Activated CD4-positive, alpha-beta memory T cell treated with anti-CD3 and anti-CD28 coated beads for 36 hours (primary cell): ENCODE measurements around the gene KIFC3. TPM values are rescaled to one million over a fixed set of nuclear protein-coding genes. Genes with fewer than 3 reads are reported as not detected.

Experiments used
- CTCF ChIA-PET: fragments of 350-600 bp; sonication (Branson Sonifier 250); formaldehyde crosslinking; loops from one replicate; lab custom pipeline; 2021; ENCODE audit warnings: antibody characterized with exemption, inconsistent platforms; lab: Charles Lee
- POLR2A ChIA-PET: fragments of 350-600 bp; sonication (Branson Sonifier 250); formaldehyde crosslinking; loops from one replicate; lab custom pipeline; 2021; ENCODE audit warnings: antibody characterized with exemption; lab: Charles Lee
- DNase-seq: peaks from one replicate; pipeline ENCODE4 v3.0.0-alpha.2; 2020
- H3K27ac Mint-ChIP-seq: one replicate; pipeline ENCODE4 v1.8.0; 2021; ENCODE audit warnings: mixed read lengths
- H3K27me3 Mint-ChIP-seq: one replicate; pipeline ENCODE4 v1.8.0; 2021; ENCODE audit warnings: mixed read lengths
- H3K36me3 Mint-ChIP-seq: one replicate; pipeline ENCODE4 v1.8.0; 2021; ENCODE audit warnings: mixed read lengths
- H3K4me1 Mint-ChIP-seq: one replicate; pipeline ENCODE4 v1.8.0; 2021; ENCODE audit warnings: low read depth, mixed read lengths
- H3K4me3 Mint-ChIP-seq: one replicate; pipeline ENCODE4 v1.8.0; 2021; ENCODE audit warnings: mild to moderate bottlenecking, mixed read lengths
- H3K9me3 Mint-ChIP-seq: one replicate; pipeline ENCODE4 v1.8.0; 2021; ENCODE audit warnings: mixed read lengths
- intact Hi-C: fragments of 100-400 bp; cut with micrococcal nuclease; formaldehyde crosslinking; loops from one replicate; pipeline ENCODE4 v1.15.1; 2023
- total RNA-seq, 2 experiments: library from RNA; stranded (reverse); gene quantifications; one replicate each; pipeline ENCODE4 v1.2.3, GENCODE V29; 2021

The KIFC3 gene
- total RNA-seq, 2 experiments from 2014 or later = 0.83 to 1.3 TPM

DNA sequence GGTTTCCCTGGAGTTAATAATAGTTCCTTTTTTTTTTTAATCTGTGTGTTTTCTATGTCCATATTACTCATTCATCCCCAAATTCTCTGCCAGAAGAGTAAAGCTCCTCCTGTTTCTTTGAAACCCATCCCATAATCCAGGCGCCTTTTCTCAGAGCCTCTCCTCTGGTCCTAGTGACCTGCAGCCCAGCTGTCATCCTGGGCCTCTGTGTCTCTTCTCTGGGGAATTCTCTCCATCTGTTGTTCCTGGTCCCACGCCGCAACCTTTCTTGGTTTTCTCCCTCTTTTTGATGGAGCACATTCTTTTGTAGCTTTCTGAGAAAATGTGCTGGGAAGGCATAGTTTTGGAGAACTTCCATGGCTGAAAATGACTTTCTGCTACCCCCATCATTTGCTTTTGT is 56.5 kb downstream of the KIFC3 start:
- intact Hi-C loops = no loop called here
- H3K4me3 Mint-ChIP-seq = no peak overlapping the region
- H3K27me3 Mint-ChIP-seq = no peaks in the 10 kb centered on the region
- H3K4me1 Mint-ChIP-seq = no peaks in the 10 kb centered on the region
- H3K9me3 Mint-ChIP-seq = no peaks in the 10 kb centered on the region
- H3K36me3 Mint-ChIP-seq = no peaks in the 10 kb centered on the region
- ChIA-PET CTCF (interaction anchor here (0.7 kb wide), 1 partner anchor 256 kb away, joined by 4 read pairs; no protein-coding TSS in a partner anchor), POLR2A (interaction anchor here (1.1 kb wide), 1 partner anchor 299 kb away, joined by 4 read pairs; the partner anchor contains the start of genes CIAPIN1 and COQ9)
- H3K27ac Mint-ChIP-seq = no peak overlapping the region
- DNase-seq = no peak

DNA sequence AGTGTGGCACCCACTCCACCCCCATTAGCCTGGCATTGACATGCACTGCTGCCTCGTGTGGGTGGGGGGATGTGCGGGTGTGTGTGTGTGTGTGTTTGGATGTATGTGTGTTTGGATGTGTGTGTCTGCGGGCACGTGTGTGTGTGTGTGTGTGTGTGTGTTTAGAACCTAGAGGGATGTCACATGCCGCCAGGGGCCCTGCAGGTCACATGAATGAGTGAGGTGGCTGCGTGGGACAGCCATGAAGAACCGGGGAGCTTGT is 57.7 kb downstream of the KIFC3 start:
- H3K4me1 Mint-ChIP-seq = no peaks in the 10 kb centered on the region
- intact Hi-C loops = no loop called here

DNA sequence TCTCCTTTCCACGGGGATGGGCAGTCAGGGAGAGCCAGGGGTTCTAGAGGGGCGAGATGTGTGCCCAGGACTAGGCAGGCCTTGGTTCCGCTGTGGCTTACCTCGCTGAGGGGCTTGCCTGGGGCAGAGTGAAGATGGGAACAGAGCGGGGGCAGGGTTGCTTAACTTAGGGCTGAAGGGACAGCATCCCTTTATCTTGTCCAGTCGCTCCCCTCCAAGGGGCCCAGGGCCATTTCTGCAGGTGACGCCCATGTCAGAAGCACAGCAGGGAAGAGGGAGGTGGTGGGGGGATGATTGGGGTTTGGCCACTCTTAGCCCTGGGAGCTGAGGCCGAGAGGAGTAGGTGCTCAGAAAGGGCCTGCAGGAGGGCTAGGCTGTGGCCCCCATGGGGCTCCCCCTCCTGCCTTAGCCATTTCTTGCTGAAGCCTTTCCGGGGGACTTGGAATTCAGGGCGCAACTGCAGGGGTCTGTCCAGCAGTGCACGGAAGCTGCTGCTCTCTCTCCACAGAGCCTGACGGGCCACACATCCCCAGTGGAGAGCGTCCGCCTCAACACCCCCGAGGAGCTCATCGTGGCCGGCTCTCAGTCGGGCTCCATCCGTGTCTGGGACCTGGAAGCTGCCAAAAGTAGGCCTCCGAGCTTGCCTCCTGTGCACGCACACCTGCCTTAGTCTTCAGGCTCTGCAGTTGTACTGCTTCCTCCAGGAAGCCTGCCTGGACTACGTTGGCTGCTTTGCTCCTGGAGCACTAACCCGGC is 58.2 kb downstream of the KIFC3 start:
- POLR2A ChIA-PET = no interaction called here
- Mint-ChIP-seq H3K4me3 (no peak overlapping the region), H3K27me3 (no peaks in the 10 kb centered on the region), H3K36me3 (no peaks in the 10 kb centered on the region), H3K9me3 (no peaks in the 10 kb centered on the region), H3K4me1 (no peaks in the 10 kb centered on the region), H3K27ac (no peak overlapping the region)
- intact Hi-C loops = no loop called here
- CTCF ChIA-PET = no interaction called here
- DNase-seq = no peak

More for the DNA sequence above, 57.7 kb downstream of the KIFC3 start:
- no peak for DNase-seq
- Mint-ChIP-seq H3K36me3 (no peaks in the 10 kb centered on the region), H3K27ac (no peak overlapping the region), H3K4me3 (no peak overlapping the region), H3K27me3 (no peaks in the 10 kb centered on the region), H3K9me3 (no peaks in the 10 kb centered on the region)
- CTCF ChIA-PET = no interaction called here
- POLR2A ChIA-PET = no interaction called here

DNA sequence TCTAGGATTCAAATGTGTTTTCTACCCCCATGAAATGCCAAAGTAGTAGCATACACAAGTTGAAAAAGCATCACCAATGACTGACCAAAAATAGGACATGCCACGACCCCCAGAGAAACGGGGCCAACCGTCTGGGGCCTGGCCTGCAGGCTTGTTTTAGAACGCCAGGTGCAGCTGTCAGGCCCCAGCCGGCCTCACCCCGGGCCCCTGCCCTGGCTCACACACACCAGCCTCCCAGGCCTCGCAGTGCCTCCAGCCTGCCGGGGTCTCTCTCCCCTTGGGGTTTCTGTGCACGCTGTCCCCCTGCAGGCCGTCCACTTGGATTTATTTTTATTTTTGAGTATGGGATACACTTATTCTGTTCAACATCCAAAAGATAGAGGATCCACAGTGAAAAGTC is 58.8 kb downstream of the KIFC3 start:
- Mint-ChIP-seq H3K9me3 (no peaks in the 10 kb centered on the region), H3K27ac (no peak overlapping the region), H3K4me3 (no peak overlapping the region), H3K27me3 (no peaks in the 10 kb centered on the region), H3K4me1 (no peaks in the 10 kb centered on the region), H3K36me3 (no peaks in the 10 kb centered on the region)
- DNase-seq = no peak
- intact Hi-C loops = no loop called here
- ChIA-PET POLR2A (no interaction called here), CTCF (no interaction called here)

GRCh38 chr16:57742543-57742942 is 59.7 kb downstream of the KIFC3 start:
- H3K27me3 Mint-ChIP-seq = no peaks in the 10 kb centered on the region
- ChIA-PET CTCF (interaction anchor here (1.2 kb wide), 1 partner anchor 15 kb away, joined by 7 read pairs; no protein-coding TSS in a partner anchor), POLR2A (no interaction called here)
- no peak overlapping the region for H3K27ac Mint-ChIP-seq
- DNase-seq = no peak
- no peaks in the 10 kb centered on the region for H3K9me3 Mint-ChIP-seq
- no peaks in the 10 kb centered on the region for H3K36me3 Mint-ChIP-seq
- H3K4me3 Mint-ChIP-seq = no peak overlapping the region
- intact Hi-C loops = no loop called here
- H3K4me1 Mint-ChIP-seq = peaks cover 5% of the 10 kb centered on the region

- no peak for DNase-seq
- Mint-ChIP-seq H3K27ac (no peak overlapping the region), H3K9me3 (no peaks in the 10 kb centered on the region), H3K27me3 (no peaks in the 10 kb centered on the region), H3K4me3 (no peak overlapping the region), H3K4me1 (peaks cover 12% of the 10 kb centered on the region), H3K36me3 (no peaks in the 10 kb centered on the region)
- CTCF ChIA-PET = interaction anchor here (0.7 to 1.2 kb wide), 2 partner anchors 15 to 69 kb away, joined by 3 to 7 read pairs; no protein-coding TSS in a partner anchor
- POLR2A ChIA-PET = no interaction called here
- intact Hi-C loops = no loop called here
Measured at GRCh38 chr16:57741660-57742191, 60.6 kb downstream of the KIFC3 start.

DNA sequence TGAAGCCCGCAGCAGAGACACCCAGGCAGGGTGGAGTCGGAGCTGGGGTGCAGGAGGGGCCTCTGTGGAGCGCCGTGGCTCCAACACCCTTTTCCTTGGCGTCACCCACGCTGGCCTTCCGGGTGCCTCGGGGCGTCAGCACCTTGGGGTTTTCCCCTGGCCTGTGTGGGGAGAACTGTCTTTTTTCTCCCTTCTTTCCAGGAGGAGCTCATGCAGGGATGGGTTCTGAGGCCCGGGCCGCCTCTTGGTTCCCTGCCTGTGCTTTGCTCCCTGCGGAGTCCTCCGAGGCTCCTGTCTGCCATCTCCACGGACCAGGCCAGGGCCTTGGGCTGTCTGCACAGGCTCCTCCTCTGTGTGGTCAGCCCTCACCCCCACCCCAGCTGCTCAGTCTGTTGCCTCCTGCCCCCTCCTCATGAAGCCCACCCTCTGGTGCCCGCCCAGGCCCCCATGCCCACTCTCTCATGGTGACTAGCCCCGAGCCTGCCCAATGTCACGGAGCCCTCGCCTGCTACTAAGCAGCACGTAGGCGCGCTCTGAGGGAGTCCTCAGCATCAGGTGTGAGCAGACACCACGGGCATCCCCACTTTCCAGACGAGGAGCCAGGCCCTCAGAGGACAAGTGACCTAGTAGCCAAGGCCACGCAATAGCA is 61.7 kb downstream of the KIFC3 start:
- Mint-ChIP-seq H3K36me3 (peaks cover 2% of the 10 kb centered on the region), H3K27me3 (no peaks in the 10 kb centered on the region), H3K4me1 (peaks cover 20% of the 10 kb centered on the region), H3K27ac (no peak overlapping the region), H3K9me3 (no peaks in the 10 kb centered on the region), H3K4me3 (no peak overlapping the region)
- CTCF ChIA-PET = no interaction called here
- POLR2A ChIA-PET = no interaction called here
- intact Hi-C loops = no loop called here
- no peak for DNase-seq

DNA sequence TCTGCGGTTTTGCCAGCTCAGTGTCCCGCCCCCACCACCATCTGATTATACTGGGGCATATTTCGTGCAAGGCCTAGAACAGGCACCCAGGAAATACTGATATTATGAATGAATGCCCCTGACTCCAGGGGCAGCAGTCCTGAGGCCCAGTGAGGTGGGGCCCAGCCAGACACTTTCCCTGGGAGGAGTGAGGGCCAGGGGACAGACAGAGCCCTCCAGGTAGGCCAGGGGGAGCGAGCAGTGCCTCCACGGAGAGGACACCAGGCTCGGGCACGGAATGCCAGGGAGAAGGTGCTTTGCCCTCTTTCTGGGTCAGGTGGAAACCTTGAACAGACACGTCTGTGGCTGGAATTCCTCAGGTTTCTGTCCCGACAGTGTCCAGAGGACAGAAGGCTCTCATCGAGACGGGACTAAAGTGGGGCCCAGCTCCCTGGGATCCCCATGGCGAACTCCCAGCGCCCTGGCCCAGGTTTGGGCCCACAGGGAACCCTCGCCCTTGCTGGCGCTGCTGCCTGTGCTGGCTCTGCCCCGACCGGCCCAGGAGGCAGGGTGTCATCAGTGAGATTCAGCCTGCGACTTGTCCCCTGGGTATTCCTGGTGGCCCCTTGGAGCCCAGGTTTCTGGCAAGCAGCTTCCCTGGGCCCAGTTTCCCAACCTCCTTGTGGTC is 62.4 kb downstream of the KIFC3 start:
- H3K9me3 Mint-ChIP-seq = no peaks in the 10 kb centered on the region
- no peak overlapping the region for H3K27ac Mint-ChIP-seq
- no peak for DNase-seq
- H3K4me1 Mint-ChIP-seq = peaks cover 21% of the 10 kb centered on the region
- peaks cover 2% of the 10 kb centered on the region for H3K27me3 Mint-ChIP-seq
- H3K36me3 Mint-ChIP-seq = peaks cover 8% of the 10 kb centered on the region
- ChIA-PET CTCF (no interaction called here), POLR2A (interaction anchor here (0.6 kb wide), 1 partner anchor 809 kb away, joined by 4 read pairs; no protein-coding TSS in a partner anchor)
- intact Hi-C loops = loop anchor here (5.0 kb wide), 2 partner anchors 163 to 278 kb away; partner anchors contain the start of gene POLR2C
- no peak overlapping the region for H3K4me3 Mint-ChIP-seq

DNA sequence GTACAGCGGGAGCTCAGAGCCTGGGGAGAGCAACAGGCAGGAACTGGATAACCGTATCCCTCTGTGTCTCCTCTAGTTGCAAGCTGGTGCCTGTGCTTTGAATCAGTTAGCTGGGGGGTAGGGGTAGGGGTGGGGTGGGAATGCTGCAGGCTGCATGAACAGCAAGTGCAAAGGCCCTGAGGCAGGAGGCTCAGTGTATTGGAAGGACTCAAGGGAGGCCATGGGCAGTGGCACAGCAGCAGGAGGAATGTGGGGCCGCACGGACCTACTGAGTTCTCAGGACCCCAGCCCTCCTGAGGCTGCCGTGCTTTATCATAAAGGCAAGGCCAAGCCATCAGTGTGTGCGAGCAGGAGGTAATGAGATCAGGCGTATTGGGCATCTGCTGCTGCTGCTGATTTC is 63.4 kb downstream of the KIFC3 start:
- H3K4me1 Mint-ChIP-seq = peaks cover 21% of the 10 kb centered on the region
- H3K27ac Mint-ChIP-seq = no peak overlapping the region
- no peak for DNase-seq
- ChIA-PET POLR2A (no interaction called here), CTCF (no interaction called here)
- H3K36me3 Mint-ChIP-seq = peaks cover 8% of the 10 kb centered on the region
- H3K9me3 Mint-ChIP-seq = no peaks in the 10 kb centered on the region
- H3K27me3 Mint-ChIP-seq = peaks cover 2% of the 10 kb centered on the region
- no peak overlapping the region for H3K4me3 Mint-ChIP-seq
- intact Hi-C loops = loop anchor here (5.0 kb wide), 2 partner anchors 162 to 277 kb away; partner anchors contain the start of gene POLR2C

GRCh38 chr16:57736419-57737351 is 65.6 kb downstream of the KIFC3 start:
- POLR2A ChIA-PET = interaction anchor here (1.1 to 1.6 kb wide), 2 partner anchors 11 to 146 kb away, joined by 4 read pairs; no protein-coding TSS in a partner anchor
- Mint-ChIP-seq H3K36me3 (peaks cover 19% of the 10 kb centered on the region), H3K4me1 (peaks cover 27% of the 10 kb centered on the region), H3K9me3 (peaks cover 16% of the 10 kb centered on the region), H3K4me3 (peak overlapping the region; percentile 99), H3K27me3 (peaks cover 2% of the 10 kb centered on the region), H3K27ac (peak overlapping the region; percentile 87)
- peak; percentile 68 for DNase-seq
- intact Hi-C loops = loop anchor here (5.0 kb wide), 2 partner anchors 159 to 274 kb away; partner anchors contain the start of gene POLR2C
- CTCF ChIA-PET = interaction anchor here (0.6 to 4.4 kb wide), 12 partner anchors 20 to 320 kb away, joined by 3 to 30 read pairs (median 4); partner anchors contain the start of genes ADGRG5 and ZNF319
